ENCODE data around the gene TEN1. TPM values are rescaled to one million over a fixed set of nuclear protein-coding genes. Genes with fewer than 3 reads are reported as not detected.

Gene TEN1
- total and polyA plus RNA-seq, 2 of the 13 experiments (the other 11 are each of a cell fraction or from before 2014, with no cell fraction given) = 18.0 to 21.3 TPM

DNA sequence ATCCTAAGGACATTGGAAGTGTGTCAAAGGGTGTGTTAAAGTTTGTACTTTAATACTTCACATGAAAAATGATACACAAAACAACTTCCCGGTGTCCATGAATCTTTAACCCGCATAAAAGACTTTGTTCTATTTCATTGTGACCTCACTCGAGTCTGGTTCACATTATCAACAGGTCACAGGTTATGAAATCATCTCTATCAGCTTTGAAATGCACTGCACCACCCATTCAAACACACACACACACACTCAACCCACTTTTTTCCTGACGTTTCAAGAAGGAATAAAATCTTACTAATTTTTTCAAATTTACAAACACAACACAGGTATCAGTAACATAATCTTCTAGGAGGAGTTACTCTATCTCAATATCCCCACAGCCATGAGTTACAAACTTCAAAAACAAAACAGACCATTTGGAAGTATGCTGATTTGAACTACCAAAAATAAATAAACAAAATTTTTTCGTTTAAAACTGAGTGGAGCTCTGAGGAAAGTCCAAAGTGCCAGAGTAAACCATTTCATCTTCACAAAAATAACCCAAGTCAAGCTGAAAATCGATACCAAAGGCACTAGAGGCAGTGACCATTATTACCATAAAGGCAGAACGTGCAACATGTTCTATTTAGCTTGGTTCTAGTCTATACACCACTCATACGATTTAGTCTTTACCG is 2.7 kb upstream of the TEN1 start (continued):
- TF ChIP-seq, protein P1, sequence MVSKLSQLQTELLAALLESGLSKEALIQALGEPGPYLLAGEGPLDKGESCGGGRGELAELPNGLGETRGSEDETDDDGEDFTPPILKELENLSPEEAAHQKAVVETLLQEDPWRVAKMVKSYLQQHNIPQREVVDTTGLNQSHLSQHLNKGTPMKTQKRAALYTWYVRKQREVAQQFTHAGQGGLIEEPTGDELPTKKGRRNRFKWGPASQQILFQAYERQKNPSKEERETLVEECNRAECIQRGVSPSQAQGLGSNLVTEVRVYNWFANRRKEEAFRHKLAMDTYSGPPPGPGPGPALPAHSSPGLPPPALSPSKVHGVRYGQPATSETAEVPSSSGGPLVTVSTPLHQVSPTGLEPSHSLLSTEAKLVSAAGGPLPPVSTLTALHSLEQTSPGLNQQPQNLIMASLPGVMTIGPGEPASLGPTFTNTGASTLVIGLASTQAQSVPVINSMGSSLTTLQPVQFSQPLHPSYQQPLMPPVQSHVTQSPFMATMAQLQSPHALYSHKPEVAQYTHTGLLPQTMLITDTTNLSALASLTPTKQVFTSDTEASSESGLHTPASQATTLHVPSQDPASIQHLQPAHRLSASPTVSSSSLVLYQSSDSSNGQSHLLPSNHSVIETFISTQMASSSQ (IDR thresholded peaks at IDR 0.05; ENCODE audit: low read depth) = peak; percentile 49
- TF ChIP-seq, protein P1 (CRISPR knock-in tag; IDR thresholded peaks at IDR 0.05; ENCODE audit: borderline replicate concordance) = peak; percentile 73; the same call in 1 of the 2 replicates
- TF ChIP-seq, protein P2, sequence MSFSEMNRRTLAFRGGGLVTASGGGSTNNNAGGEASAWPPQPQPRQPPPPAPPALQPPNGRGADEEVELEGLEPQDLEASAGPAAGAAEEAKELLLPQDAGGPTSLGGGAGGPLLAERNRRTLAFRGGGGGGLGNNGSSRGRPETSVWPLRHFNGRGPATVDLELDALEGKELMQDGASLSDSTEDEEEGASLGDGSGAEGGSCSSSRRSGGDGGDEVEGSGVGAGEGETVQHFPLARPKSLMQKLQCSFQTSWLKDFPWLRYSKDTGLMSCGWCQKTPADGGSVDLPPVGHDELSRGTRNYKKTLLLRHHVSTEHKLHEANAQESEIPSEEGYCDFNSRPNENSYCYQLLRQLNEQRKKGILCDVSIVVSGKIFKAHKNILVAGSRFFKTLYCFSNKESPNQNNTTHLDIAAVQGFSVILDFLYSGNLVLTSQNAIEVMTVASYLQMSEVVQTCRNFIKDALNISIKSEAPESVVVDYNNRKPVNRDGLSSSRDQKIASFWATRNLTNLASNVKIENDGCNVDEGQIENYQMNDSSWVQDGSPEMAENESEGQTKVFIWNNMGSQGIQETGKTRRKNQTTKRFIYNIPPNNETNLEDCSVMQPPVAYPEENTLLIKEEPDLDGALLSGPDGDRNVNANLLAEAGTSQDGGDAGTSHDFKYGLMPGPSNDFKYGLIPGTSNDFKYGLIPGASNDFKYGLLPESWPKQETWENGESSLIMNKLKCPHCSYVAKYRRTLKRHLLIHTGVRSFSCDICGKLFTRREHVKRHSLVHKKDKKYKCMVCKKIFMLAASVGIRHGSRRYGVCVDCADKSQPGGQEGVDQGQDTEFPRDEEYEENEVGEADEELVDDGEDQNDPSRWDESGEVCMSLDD (CRISPR knock-in tag; IDR thresholded peaks at IDR 0.05; ENCODE audit: borderline replicate concordance) = no peak
- TF ChIP-seq, protein P3, sequence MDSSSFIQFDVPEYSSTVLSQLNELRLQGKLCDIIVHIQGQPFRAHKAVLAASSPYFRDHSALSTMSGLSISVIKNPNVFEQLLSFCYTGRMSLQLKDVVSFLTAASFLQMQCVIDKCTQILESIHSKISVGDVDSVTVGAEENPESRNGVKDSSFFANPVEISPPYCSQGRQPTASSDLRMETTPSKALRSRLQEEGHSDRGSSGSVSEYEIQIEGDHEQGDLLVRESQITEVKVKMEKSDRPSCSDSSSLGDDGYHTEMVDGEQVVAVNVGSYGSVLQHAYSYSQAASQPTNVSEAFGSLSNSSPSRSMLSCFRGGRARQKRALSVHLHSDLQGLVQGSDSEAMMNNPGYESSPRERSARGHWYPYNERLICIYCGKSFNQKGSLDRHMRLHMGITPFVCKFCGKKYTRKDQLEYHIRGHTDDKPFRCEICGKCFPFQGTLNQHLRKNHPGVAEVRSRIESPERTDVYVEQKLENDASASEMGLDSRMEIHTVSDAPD (CRISPR knock-in tag; IDR thresholded peaks at IDR 0.05) = 0 out of 2 replicates have a peak, but pooled peaks have one; percentile 55
- no peak for TF ChIP-seq ZNF883 (CRISPR knock-in tag; IDR thresholded peaks at IDR 0.05; ENCODE audit: not compliant biosample characterization)
- TF ChIP-seq, protein P4, sequence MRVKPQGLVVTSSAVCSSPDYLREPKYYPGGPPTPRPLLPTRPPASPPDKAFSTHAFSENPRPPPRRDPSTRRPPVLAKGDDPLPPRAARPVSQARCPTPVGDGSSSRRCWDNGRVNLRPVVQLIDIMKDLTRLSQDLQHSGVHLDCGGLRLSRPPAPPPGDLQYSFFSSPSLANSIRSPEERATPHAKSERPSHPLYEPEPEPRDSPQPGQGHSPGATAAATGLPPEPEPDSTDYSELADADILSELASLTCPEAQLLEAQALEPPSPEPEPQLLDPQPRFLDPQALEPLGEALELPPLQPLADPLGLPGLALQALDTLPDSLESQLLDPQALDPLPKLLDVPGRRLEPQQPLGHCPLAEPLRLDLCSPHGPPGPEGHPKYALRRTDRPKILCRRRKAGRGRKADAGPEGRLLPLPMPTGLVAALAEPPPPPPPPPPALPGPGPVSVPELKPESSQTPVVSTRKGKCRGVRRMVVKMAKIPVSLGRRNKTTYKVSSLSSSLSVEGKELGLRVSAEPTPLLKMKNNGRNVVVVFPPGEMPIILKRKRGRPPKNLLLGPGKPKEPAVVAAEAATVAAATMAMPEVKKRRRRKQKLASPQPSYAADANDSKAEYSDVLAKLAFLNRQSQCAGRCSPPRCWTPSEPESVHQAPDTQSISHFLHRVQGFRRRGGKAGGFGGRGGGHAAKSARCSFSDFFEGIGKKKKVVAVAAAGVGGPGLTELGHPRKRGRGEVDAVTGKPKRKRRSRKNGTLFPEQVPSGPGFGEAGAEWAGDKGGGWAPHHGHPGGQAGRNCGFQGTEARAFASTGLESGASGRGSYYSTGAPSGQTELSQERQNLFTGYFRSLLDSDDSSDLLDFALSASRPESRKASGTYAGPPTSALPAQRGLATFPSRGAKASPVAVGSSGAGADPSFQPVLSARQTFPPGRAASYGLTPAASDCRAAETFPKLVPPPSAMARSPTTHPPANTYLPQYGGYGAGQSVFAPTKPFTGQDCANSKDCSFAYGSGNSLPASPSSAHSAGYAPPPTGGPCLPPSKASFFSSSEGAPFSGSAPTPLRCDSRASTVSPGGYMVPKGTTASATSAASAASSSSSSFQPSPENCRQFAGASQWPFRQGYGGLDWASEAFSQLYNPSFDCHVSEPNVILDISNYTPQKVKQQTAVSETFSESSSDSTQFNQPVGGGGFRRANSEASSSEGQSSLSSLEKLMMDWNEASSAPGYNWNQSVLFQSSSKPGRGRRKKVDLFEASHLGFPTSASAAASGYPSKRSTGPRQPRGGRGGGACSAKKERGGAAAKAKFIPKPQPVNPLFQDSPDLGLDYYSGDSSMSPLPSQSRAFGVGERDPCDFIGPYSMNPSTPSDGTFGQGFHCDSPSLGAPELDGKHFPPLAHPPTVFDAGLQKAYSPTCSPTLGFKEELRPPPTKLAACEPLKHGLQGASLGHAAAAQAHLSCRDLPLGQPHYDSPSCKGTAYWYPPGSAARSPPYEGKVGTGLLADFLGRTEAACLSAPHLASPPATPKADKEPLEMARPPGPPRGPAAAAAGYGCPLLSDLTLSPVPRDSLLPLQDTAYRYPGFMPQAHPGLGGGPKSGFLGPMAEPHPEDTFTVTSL (CRISPR knock-in tag; IDR thresholded peaks at IDR 0.05; ENCODE audit: borderline replicate concordance) = peak; percentile 61; the same call in 1 of the 2 replicates
- TF ChIP-seq, protein P5, sequence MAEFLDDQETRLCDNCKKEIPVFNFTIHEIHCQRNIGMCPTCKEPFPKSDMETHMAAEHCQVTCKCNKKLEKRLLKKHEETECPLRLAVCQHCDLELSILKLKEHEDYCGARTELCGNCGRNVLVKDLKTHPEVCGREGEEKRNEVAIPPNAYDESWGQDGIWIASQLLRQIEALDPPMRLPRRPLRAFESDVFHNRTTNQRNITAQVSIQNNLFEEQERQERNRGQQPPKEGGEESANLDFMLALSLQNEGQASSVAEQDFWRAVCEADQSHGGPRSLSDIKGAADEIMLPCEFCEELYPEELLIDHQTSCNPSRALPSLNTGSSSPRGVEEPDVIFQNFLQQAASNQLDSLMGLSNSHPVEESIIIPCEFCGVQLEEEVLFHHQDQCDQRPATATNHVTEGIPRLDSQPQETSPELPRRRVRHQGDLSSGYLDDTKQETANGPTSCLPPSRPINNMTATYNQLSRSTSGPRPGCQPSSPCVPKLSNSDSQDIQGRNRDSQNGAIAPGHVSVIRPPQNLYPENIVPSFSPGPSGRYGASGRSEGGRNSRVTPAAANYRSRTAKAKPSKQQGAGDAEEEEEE (CRISPR knock-in tag; IDR thresholded peaks at IDR 0.05; ENCODE audit: borderline replicate concordance) = no peak; the same call in 1 of the 2 replicates
- no peak for TF ChIP-seq ZSCAN22 (CRISPR knock-in tag; IDR thresholded peaks at IDR 0.05)
- peak; percentile 48; the same call in 1 of the 2 replicates for TF ChIP-seq ARNTL (CRISPR knock-in tag; IDR thresholded peaks at IDR 0.05)
- no peak for TF ChIP-seq SOX6 (IDR thresholded peaks at IDR 0.05)
- peak; percentile 92 for TF ChIP-seq SOX6 (CRISPR knock-in tag; IDR thresholded peaks at IDR 0.05)
- TF ChIP-seq ZNF225 (CRISPR knock-in tag; IDR thresholded peaks at IDR 0.05) = no peak

All from HepG2 (cell line).